Astrocyte (in vitro differentiated cells and primary cell): Measurements from ENCODE around the gene PIM1.

Experiments
- EZH2 ChIP-seq: IDR thresholded peaks from 2 replicates; pipeline ENCODE4 v1.6.1; 2012; ENCODE audit warnings: mild to moderate bottlenecking, low read length, inconsistent platforms; ENCODE audit not compliant: insufficient read depth
- TF ChIP-seq, protein P1 (sequence below): IDR thresholded peaks from 2 replicates; pipeline ENCODE4 v1.5.1; 2011; ENCODE audit warnings: low read depth, mild to moderate bottlenecking, inconsistent platforms, low read length, moderate library complexity; ENCODE audit not compliant: insufficient read depth

DNA sequence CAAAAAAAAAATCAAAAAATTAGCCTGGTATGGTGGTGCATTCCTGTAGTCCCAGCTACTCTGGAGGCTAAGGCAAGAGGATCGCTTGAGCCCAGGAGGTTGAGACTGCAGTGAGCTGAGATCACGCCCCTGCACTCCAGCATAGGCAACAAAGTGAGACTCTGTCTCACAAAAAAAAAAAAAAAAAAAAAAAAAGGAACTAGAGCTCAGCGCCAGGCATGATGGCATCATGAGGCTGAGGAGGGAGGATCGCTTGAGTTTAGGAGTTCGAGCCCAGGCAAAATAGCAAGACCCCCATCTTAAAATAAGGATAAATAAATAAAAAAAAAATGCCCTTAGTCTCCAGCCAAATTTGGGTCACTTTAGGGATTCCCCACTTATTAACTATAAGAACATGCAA lies 40.4 kb upstream of the PIM1 start:
- TF ChIP-seq, protein P1, sequence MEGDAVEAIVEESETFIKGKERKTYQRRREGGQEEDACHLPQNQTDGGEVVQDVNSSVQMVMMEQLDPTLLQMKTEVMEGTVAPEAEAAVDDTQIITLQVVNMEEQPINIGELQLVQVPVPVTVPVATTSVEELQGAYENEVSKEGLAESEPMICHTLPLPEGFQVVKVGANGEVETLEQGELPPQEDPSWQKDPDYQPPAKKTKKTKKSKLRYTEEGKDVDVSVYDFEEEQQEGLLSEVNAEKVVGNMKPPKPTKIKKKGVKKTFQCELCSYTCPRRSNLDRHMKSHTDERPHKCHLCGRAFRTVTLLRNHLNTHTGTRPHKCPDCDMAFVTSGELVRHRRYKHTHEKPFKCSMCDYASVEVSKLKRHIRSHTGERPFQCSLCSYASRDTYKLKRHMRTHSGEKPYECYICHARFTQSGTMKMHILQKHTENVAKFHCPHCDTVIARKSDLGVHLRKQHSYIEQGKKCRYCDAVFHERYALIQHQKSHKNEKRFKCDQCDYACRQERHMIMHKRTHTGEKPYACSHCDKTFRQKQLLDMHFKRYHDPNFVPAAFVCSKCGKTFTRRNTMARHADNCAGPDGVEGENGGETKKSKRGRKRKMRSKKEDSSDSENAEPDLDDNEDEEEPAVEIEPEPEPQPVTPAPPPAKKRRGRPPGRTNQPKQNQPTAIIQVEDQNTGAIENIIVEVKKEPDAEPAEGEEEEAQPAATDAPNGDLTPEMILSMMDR: no peak
- TF ChIP-seq EZH2: no peak
